GM12872 (cell line): ENCODE measurements around the gene CMTM7.

Experiments
- TF ChIP-seq, protein P1 (sequence below): IDR thresholded peaks from 3 replicates; pipeline ENCODE4 v1.5.1; 2011; ENCODE audit warnings: low read depth, mild to moderate bottlenecking, low read length, moderate library complexity; ENCODE audit not compliant: insufficient read depth

Gene CMTM7

DNA sequence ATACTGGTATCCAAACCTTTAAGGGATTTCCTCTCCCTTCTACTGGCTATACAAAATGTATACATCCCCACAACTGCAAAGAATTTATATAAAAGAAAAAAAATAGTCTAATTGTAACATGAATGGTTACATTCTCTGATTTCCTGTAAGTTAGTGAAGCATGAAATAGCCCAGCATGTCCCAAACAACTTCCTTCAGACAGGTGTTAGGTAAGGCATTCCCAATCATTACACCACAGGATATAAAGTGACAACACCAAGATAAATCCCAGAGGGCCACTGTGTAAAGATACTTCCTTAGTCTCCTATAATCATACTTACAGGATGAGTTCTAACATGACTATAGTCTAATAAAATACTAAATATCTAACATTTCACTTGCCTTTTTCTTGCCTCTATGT lies 103.4 kb downstream of the CMTM7 start:
- TF ChIP-seq, protein P1, sequence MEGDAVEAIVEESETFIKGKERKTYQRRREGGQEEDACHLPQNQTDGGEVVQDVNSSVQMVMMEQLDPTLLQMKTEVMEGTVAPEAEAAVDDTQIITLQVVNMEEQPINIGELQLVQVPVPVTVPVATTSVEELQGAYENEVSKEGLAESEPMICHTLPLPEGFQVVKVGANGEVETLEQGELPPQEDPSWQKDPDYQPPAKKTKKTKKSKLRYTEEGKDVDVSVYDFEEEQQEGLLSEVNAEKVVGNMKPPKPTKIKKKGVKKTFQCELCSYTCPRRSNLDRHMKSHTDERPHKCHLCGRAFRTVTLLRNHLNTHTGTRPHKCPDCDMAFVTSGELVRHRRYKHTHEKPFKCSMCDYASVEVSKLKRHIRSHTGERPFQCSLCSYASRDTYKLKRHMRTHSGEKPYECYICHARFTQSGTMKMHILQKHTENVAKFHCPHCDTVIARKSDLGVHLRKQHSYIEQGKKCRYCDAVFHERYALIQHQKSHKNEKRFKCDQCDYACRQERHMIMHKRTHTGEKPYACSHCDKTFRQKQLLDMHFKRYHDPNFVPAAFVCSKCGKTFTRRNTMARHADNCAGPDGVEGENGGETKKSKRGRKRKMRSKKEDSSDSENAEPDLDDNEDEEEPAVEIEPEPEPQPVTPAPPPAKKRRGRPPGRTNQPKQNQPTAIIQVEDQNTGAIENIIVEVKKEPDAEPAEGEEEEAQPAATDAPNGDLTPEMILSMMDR = no peak

- TF ChIP-seq, protein P1 = no peak
These were observed 104.0 kb downstream of the CMTM7 start for GRCh38 chr3:32495609-32496008.

GRCh38 chr3:32498252-32498651 lies 106.6 kb downstream of the CMTM7 start:
- TF ChIP-seq, protein P1 = no peak

DNA sequence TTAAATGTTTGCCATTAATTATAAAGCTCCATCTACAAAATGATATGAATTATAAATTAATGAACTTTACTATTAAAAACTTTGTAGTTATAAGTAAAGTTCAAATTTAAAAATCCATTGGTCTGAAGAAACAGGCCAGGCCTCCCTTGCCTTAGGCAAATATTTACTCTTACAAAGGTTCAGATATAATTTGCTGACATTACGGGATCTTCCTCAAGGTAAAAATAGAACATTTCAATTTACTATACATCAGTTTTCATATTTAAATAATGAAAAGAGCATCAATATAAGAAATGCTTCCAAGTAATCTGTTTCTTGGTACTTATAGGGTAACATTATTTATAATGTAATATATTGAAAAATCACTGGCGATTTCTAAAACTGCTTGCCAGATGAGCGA lies 107.3 kb downstream of the CMTM7 start:
- TF ChIP-seq, protein P1 = no peak

GRCh38 chr3:32499585-32499984 lies 107.9 kb downstream of the CMTM7 start:
- TF ChIP-seq, protein P1 = no peak

DNA sequence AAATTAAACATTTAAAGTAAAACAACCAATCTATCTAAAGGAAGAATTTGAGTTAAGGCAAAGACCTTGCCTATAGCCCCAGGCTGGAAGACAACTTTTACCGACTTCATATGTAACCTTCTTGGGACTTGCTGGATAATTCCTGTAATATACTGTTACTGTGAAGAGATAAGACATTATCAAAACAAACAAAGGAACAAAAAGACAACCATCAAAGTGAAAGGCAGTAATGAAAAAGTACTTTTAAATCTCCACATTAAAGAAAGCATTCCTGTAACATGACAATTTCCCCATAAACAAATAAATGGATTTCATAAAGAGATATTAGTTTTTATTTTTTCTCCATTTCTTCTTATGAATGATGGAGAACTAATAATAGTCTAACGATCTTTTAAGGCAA lies 108.6 kb downstream of the CMTM7 start:
- TF ChIP-seq, protein P1 = no peak

DNA sequence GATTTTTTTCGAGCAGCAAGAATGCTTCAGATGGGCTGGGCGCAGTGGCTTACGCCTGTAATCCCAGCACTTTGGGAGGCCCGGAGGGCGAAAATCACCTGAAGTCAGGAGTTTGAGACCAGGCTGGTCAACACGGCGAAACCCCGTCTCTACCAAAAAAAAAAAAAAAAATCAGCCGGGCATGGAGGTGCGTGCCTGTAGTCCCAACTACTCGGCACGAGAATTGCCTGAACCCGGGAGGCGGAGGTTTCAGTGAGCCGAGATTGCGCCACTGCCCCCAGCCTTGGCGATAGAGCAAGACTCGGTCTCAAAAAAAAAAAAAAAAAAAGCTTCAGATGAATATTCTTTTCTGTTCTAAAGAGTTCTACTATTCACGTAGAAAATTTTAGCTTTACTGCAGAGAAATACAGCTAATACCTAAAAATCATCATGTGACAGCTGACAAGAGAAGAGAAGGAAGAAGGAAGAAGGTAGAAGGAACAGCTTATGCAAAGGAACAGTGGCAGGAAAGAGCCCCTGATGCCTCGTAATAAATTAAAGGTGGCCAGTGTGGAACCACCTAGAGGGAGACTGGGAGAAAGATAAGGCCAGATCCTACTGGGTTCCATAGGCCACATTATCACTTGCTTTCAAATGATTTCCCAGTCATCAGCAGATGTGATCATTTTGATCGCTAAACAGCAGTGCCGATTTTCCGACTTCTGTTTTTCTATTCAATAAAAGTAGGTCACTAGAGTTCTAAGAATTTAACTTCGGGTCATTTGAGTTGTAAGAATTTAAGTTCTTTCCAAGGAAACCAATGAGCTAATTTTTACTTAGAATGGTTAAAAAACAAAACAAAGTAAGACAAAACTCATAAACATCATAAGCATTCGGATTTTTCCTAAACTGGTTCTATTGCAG lies 109.5 kb downstream of the CMTM7 start:
- TF ChIP-seq, protein P1 = no peak
